GM10266 (cell line): ENCODE results near the gene USP17L21.
"Not testable (repeated sequence)": the region's sequence is repeated elsewhere in the genome, so short reads cannot be mapped to it uniquely, and the experiment has no call there.

Experiments used
- DNase-seq: peaks from one replicate; pipeline ENCODE4 v3.0.0; 2012; ENCODE audit errors: extremely low spot score

Gene USP17L21, protein sequence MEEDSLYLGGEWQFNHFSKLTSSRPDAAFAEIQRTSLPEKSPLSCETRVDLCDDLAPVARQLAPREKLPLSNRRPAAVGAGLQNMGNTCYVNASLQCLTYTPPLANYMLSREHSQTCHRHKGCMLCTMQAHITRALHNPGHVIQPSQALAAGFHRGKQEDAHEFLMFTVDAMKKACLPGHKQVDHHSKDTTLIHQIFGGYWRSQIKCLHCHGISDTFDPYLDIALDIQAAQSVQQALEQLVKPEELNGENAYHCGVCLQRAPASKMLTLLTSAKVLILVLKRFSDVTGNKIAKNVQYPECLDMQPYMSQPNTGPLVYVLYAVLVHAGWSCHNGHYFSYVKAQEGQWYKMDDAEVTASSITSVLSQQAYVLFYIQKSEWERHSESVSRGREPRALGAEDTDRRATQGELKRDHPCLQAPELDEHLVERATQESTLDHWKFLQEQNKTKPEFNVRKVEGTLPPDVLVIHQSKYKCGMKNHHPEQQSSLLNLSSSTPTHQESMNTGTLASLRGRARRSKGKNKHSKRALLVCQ

DNA sequence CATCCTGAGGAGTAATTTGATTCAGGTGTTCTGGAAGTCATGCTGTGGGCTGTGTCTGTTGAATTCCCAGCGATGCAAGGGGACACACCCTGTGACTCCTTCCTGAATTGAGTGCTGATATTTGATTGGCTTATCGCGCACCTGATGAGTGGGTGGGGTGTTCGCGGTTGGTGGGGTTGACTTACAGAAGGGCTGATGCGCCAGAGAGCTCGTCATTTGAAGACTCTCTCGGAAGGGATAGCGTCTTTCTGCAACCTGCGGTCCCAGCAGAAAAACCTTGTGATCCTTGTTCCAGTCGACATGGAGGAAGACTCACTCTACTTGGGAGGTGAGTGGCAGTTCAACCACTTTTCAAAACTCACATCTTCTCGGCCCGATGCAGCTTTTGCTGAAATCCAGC is at the start of gene USP17L21:
TSS of gene USP17L21 (plus strand) at position 301 of the 400 bp plus-strand sequence. CDS start at position 301, 0 bp downstream.
- DNase-seq: not testable (repeated sequence)

- not testable (repeated sequence) for DNase-seq
Observed at GRCh38 chr4:9214701-9215100, 48.0 kb upstream of the USP17L21 start.

DNA sequence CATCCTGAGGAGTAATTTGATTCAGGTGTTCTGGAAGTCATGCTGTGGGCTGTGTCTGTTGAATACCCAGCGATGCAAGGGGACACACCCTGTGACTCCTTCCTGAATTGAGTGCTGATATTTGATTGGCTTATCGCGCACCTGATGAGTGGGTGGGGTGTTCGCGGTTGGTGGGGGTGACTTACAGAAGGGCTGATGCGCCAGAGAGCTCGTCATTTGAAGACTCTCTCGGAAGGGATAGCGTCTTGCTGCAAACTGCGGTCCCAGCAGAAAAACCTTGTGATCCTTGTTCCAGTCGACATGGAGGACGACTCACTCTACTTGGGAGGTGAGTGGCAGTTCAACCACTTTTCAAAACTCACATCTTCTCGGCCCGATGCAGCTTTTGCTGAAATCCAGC is 47.6 kb upstream of the USP17L21 start, which contains the start of gene USP17L11:
TSS of gene USP17L11 (plus strand) at position 301 of the 400 bp plus-strand sequence. CDS start at position 301, 0 bp downstream.
- not testable (repeated sequence) for DNase-seq

DNA sequence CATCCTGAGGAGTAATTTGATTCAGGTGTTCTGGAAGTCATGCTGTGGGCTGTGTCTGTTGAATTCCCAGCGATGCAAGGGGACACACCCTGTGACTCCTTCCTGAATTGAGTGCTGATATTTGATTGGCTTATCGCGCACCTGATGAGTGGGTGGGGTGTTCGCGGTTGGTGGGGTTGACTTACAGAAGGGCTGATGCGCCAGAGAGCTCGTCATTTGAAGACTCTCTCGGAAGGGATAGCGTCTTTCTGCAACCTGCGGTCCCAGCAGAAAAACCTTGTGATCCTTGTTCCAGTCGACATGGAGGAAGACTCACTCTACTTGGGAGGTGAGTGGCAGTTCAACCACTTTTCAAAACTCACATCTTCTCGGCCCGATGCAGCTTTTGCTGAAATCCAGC is 42.8 kb upstream of the USP17L21 start, which contains the start of gene USP17L12:
TSS of gene USP17L12 (plus strand) at position 301 of the 400 bp plus-strand sequence. CDS start at position 301, 0 bp downstream.
- DNase-seq: not testable (repeated sequence)

DNA sequence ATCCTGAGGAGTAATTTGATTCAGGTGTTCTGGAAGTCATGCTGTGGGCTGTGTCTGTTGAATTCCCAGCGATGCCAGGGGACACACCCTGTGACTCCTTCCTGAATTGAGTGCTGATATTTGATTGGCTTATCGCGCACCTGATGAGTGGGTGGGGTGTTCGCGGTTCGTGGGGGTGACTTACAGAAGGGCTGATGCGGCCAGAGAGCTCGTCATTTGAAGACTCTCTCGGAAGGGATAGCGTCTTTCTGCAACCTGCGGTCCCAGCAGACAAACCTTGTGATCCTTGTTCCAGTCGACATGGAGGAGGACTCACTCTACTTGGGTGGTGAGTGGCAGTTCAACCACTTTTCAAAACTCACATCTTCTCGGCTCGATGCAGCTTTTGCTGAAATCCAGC is 38.1 kb upstream of the USP17L21 start, which contains the start of gene USP17L13:
TSS of gene USP17L13 (plus strand) at position 301 of the 400 bp plus-strand sequence. CDS start at position 301, 0 bp downstream.
- not testable (repeated sequence) for DNase-seq

DNA sequence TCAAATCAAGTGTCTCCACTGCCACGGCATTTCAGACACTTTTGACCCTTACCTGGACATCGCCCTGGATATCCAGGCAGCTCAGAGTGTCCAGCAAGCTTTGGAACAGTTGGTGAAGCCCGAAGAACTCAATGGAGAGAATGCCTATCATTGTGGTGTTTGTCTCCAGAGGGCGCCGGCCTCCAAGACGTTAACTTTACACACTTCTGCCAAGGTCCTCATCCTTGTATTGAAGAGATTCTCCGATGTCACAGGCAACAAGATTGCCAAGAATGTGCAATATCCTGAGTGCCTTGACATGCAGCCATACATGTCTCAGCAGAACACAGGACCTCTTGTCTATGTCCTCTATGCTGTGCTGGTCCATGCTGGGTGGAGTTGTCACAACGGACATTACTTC is 32.4 kb upstream of the USP17L21 start:
- not testable (repeated sequence) for DNase-seq

DNA sequence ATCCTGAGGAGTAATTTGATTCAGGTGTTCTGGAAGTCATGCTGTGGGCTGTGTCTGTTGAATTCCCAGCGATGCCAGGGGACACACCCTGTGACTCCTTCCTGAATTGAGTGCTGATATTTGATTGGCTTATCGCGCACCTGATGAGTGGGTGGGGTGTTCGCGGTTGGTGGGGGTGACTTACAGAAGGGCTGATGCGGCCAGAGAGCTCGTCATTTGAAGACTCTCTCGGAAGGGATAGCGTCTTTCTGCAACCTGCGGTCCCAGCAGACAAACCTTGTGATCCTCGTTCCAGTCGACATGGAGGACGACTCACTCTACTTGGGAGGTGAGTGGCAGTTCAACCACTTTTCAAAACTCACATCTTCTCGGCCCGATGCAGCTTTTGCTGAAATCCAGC is 28.6 kb upstream of the USP17L21 start, which contains the start of gene USP17L15:
TSS of gene USP17L15 (plus strand) at position 301 of the 400 bp plus-strand sequence. CDS start at position 301, 0 bp downstream.
- not testable (repeated sequence) for DNase-seq

- DNase-seq: not testable (repeated sequence)
Observed at GRCh38 chr4:9238461-9238860, 24.2 kb upstream of the USP17L21 start.

GRCh38 chr4:9243579-9243978 is 19.1 kb upstream of the USP17L21 start, which contains the start of gene USP17L17:
TSS of gene USP17L17 (plus strand) at chr4:9243879. CDS start at chr4:9243879, 0 bp downstream.
- not testable (repeated sequence) for DNase-seq

GRCh38 chr4:9247953-9248680 is 14.6 kb upstream of the USP17L21 start, which contains the start of gene USP17L18:
TSS of gene USP17L18 (plus strand) at chr4:9248630. CDS start at chr4:9248630, 0 bp downstream.
- not testable (repeated sequence) for DNase-seq

- not testable (repeated sequence) for DNase-seq
Observed at GRCh38 chr4:9253078-9253477, 9.6 kb upstream of the USP17L21 start, which contains the start of gene USP17L19. TSS of gene USP17L19 (plus strand) at chr4:9253378. CDS start at chr4:9253378, 0 bp downstream.

GRCh38 chr4:9257824-9258223 is 4.8 kb upstream of the USP17L21 start, which contains the start of gene USP17L20:
TSS of gene USP17L20 (plus strand) at chr4:9258124. CDS start at chr4:9258124, 0 bp downstream.
- not testable (repeated sequence) for DNase-seq

DNA sequence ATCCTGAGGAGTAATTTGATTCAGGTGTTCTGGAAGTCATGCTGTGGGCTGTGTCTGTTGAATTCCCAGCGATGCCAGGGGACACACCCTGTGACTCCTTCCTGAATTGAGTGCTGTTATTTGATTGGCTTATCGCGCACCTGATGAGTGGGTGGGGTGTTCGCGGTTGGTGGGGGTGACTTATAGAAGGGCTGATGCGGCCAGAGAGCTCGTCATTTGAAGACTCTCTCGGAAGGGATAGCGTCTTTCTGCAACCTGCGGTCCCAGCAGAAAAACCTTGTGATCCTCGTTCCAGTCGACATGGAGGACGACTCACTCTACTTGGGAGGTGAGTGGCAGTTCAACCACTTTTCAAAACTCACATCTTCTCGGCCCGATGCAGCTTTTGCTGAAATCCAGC is 4.6 kb downstream of the USP17L21 start, which contains the start of gene USP17L22:
TSS of gene USP17L22 (plus strand) at position 301 of the 400 bp plus-strand sequence. CDS start at position 301, 0 bp downstream.
- not testable (repeated sequence) for DNase-seq

DNA sequence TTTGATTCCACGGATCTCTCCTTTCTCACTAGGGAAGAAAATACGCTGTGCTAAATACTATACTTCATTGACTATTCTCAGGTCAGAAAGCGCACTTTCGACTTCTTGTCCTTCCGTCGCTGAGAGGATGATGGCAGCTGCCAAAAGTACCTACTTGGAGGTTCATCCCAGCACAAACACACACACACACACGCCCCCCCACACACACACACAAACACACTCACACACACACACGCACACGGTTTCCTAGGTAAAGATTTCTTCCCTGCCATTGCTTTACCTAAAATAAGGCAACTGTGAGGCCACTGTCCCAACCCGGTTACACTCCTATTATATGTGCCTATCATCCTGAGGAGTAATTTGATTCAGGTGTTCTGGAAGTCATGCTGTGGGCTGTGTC is 9.0 kb downstream of the USP17L21 start:
- not testable (repeated sequence) for DNase-seq
